Calu3 (cell line): ENCODE measurements around the gene BIRC6. TPM values are rescaled to one million over a fixed set of nuclear protein-coding genes. Genes with fewer than 3 reads are reported as not detected.
"Not testable (repeated sequence)": the region's sequence is repeated elsewhere in the genome, so short reads cannot be mapped to it uniquely, and the experiment has no call there.

ENCODE experiments used
- BruUV-seq: library from RNA; stranded (reverse); fragments of 400-500 nt; replicated peaks from 2 replicates; lab custom pipeline; 2021; lab: Mats Ljungman, UMichigan
- CTCF ChIA-PET: fragments of 300-600 bp; sonication (Branson Sonifier 250); formaldehyde crosslinking; loops from one replicate; lab custom pipeline; 2022; ENCODE audit warnings: antibody characterized with exemption; lab: Charles Lee
- DNase-seq: peaks from one replicate; pipeline ENCODE4 v3.0.0; 2022
- H3K27ac Mint-ChIP-seq: one replicate; pipeline ENCODE4 v1.8.0; 2022; ENCODE audit warnings: mixed read lengths; ENCODE audit not compliant: unreplicated experiment
- H3K27me3 Mint-ChIP-seq: one replicate; pipeline ENCODE4 v1.8.0; 2022; ENCODE audit warnings: mixed read lengths; ENCODE audit not compliant: unreplicated experiment
- H3K36me3 Mint-ChIP-seq: one replicate; pipeline ENCODE4 v1.8.0; 2022; ENCODE audit warnings: mild to moderate bottlenecking, moderate library complexity, mixed read lengths; ENCODE audit not compliant: insufficient read depth, unreplicated experiment
- H3K4me1 Mint-ChIP-seq: one replicate; pipeline ENCODE4 v1.8.0; 2022; ENCODE audit warnings: mild to moderate bottlenecking, low read depth, mixed read lengths; ENCODE audit not compliant: unreplicated experiment
- H3K4me3 Mint-ChIP-seq: one replicate; pipeline ENCODE4 v1.8.0; 2022; ENCODE audit warnings: mild to moderate bottlenecking, low read depth, moderate library complexity, mixed read lengths; ENCODE audit not compliant: unreplicated experiment
- H3K9me3 Mint-ChIP-seq: one replicate; pipeline ENCODE4 v1.8.0; 2022; ENCODE audit warnings: low read depth, mixed read lengths; ENCODE audit not compliant: unreplicated experiment
- intact Hi-C: fragments of 100-400 bp; cut with micrococcal nuclease; formaldehyde crosslinking; loops from one replicate; pipeline ENCODE4 v1.10.0; 2022; ENCODE audit not compliant: unreplicated experiment
- total RNA-seq: library from RNA; stranded (reverse); gene quantifications from 2 replicates; pipeline ENCODE4 v1.2.3, GENCODE V29; 2022
- TF ChIP-seq, protein P1 (sequence below): fragments of 200-600 bp; IDR thresholded peaks from one replicate; pipeline ENCODE4 v1.8.0; 2022; ENCODE audit warnings: antibody characterized with exemption; ENCODE audit not compliant: unreplicated experiment

Gene BIRC6
- total RNA-seq, 1 experiment from 2014 or later, result 91.0 TPM

DNA sequence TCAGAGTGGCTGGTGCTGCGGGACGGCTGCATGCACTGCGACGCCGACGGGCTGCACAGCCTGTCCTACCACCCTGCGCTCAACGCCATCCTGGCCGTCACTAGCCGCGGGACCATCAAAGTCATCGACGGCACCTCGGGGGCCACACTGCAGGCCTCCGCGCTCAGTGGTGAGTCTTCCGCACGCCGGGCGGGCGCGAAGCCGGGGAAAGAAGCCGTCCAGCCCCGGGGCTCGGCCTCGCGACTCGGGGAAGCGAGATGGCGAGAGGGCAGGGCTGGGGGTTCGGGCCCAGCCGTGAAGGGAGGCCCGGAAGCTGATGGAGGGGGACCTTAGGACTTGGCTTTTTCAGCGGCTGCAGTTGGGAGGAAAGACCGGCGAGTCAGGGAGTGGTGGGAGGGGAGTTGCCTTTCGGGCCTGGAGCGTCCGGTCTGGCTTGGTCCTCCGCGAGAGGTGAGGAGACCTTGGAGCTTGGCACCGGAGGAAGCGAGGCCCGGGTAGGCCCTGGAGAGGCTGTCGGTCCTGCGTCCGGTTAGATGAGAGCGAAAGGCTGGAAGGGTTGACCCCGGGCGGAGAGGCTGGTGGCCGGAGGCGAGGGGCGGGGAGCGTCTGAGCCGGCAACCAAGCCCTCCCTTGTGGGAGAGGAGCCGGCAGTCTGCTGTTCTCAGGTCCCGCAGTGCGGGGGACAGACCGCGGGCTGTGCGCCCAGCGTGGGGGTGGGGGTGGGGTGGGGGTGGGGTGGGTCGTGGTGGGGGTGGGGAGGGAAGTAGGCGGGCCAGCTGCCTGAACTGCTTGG lies 691 bp downstream of the BIRC6 start:
- TF ChIP-seq, protein P1, sequence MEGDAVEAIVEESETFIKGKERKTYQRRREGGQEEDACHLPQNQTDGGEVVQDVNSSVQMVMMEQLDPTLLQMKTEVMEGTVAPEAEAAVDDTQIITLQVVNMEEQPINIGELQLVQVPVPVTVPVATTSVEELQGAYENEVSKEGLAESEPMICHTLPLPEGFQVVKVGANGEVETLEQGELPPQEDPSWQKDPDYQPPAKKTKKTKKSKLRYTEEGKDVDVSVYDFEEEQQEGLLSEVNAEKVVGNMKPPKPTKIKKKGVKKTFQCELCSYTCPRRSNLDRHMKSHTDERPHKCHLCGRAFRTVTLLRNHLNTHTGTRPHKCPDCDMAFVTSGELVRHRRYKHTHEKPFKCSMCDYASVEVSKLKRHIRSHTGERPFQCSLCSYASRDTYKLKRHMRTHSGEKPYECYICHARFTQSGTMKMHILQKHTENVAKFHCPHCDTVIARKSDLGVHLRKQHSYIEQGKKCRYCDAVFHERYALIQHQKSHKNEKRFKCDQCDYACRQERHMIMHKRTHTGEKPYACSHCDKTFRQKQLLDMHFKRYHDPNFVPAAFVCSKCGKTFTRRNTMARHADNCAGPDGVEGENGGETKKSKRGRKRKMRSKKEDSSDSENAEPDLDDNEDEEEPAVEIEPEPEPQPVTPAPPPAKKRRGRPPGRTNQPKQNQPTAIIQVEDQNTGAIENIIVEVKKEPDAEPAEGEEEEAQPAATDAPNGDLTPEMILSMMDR, result no peak
- BruUV-seq, result no TSS peak
- no peaks in the 10 kb centered on the region for H3K27me3 Mint-ChIP-seq
- peak overlapping the region; percentile 86 for H3K4me3 Mint-ChIP-seq
- CTCF ChIA-PET, result no interaction called here
- peaks cover 26% of the 10 kb centered on the region for H3K4me1 Mint-ChIP-seq
- no peaks in the 10 kb centered on the region for H3K9me3 Mint-ChIP-seq
- peak; percentile 30 for DNase-seq
- intact Hi-C loops, result no loop called here
- H3K36me3 Mint-ChIP-seq, result peaks cover 32% of the 10 kb centered on the region
- peak overlapping the region; percentile 56 for H3K27ac Mint-ChIP-seq

DNA sequence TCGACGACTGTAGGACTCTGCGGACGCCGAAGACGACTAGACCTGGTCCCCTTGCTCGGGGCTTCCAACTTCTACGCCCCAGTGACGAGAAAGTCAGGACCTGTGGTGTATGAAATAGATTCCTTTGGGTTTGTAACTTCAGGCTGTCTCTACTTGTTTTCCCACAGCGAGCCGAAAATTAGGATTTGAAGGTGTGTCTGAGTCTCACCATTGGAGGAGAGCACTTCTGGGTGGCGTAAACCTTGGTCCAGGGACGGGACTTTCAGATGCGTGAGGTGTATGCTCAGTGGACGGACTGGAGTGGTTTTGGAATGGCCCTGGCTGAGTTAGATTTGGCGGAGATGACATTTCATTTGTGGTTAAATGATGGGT lies 1.3 kb downstream of the BIRC6 start:
- Mint-ChIP-seq H3K36me3 (peaks cover 32% of the 10 kb centered on the region), H3K9me3 (no peaks in the 10 kb centered on the region), H3K27ac (peak overlapping the region; percentile 56), H3K4me3 (peak overlapping the region; percentile 86), H3K27me3 (no peaks in the 10 kb centered on the region), H3K4me1 (peaks cover 26% of the 10 kb centered on the region)
- TF ChIP-seq, protein P1, result no peak
- BruUV-seq, result TSS peak; percentile 32
- CTCF ChIA-PET, result no interaction called here
- intact Hi-C loops, result no loop called here
- peak; percentile 14 for DNase-seq

DNA sequence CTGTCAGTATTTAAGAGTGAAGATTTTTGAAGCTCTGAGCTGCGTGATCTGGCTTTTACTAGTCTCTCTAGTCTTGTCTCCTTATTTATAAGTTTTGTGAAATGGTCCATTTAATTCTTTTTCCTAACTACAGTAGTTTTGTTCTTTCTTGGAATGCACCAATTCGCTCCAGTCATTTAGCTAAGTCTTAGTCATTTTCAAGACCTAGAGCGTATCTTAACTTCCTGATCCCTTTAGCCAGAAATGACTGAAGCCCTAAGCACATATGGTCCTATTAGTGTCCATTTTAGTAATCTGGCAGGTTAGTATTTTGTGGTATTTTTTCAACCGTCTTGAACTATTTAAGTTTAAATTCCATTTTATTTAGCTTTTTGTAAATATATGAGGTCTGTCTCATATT lies 3.6 kb downstream of the BIRC6 start:
- BruUV-seq, result no TSS peak
- Mint-ChIP-seq H3K36me3 (peaks cover 32% of the 10 kb centered on the region), H3K4me3 (no peak overlapping the region), H3K27me3 (no peaks in the 10 kb centered on the region), H3K4me1 (peaks cover 37% of the 10 kb centered on the region), H3K27ac (no peak overlapping the region), H3K9me3 (no peaks in the 10 kb centered on the region)
- DNase-seq, result no peak
- CTCF ChIA-PET, result no interaction called here
- TF ChIP-seq, protein P1, result no peak
- intact Hi-C loops, result no loop called here

DNA sequence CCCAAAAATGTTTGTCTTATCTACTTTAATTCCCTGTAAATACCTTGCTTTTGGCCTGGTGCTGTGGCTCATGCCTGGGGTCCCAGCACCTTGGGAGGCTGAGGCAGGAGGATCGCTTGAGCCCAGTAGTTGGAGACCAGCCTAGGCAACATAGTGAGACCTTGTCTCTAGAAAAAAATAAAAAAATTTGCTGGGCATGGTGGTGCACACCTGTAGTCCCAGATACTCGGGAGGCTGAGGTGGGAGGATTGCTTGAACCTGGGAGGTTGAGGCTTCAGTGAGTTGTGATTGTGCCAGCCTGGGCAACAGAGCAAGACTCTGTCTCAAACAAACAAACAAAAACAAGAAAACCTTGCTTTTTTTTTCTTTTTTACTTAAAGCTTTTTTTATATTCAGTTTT lies 6.2 kb downstream of the BIRC6 start:
- H3K27ac Mint-ChIP-seq, intact Hi-C loops, DNase-seq, H3K4me3 Mint-ChIP-seq, H3K36me3 Mint-ChIP-seq, CTCF ChIA-PET, H3K27me3 Mint-ChIP-seq, H3K9me3 Mint-ChIP-seq, BruUV-seq: not testable (repeated sequence)
- peaks cover 35% of the 10 kb centered on the region for H3K4me1 Mint-ChIP-seq

DNA sequence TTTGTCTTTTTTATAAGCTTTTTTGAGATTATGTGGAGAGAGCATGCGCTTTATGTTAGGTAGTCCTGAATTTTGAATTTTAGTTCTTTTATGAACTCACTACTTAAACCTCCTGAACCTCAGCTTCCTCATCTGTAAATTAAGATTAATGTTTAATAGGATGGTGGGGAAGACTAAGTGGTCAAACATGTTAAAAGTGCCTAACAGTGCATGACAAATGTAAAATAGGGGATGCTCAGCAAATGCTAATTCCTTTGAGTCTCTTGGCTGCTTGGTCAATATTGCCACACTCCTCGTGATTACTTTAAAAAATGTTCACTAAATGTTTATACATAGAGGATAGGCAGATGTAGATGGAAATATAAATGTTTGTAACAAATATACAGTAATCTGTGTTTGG lies 6.8 kb downstream of the BIRC6 start:
- Mint-ChIP-seq H3K36me3 (peaks cover 3% of the 10 kb centered on the region), H3K27me3 (no peaks in the 10 kb centered on the region), H3K4me3 (no peak overlapping the region), H3K4me1 (peaks cover 29% of the 10 kb centered on the region), H3K27ac (no peak overlapping the region), H3K9me3 (no peaks in the 10 kb centered on the region)
- CTCF ChIA-PET, result no interaction called here
- no TSS peak for BruUV-seq
- intact Hi-C loops, result no loop called here
- DNase-seq, result no peak
- TF ChIP-seq, protein P1, result no peak

DNA sequence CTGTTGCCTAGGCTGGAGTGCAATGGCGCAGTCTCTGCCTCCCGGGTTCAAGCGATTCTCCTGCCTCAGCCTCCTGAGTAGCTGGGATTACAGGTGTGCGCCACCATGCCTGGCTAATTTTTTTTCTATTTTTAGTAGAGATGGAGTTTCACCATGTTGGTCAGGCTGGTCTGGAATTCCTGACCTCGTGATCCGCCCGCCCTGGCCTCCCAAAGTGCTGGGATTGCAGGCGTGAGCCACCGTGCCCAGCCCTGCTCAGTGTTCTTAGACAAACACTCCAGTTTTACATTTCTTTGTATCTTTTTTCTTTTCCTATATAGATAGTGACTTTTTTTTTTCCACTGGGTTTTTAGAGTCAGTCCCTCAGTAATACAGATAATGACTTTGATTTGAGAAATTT lies 7.5 kb downstream of the BIRC6 start:
- BruUV-seq, DNase-seq, intact Hi-C loops, H3K36me3 Mint-ChIP-seq, H3K27ac Mint-ChIP-seq, H3K9me3 Mint-ChIP-seq, H3K4me3 Mint-ChIP-seq, H3K27me3 Mint-ChIP-seq: not testable (repeated sequence)
- peaks cover 22% of the 10 kb centered on the region for H3K4me1 Mint-ChIP-seq
- CTCF ChIA-PET, result interaction anchor here (0.6 kb wide), 1 partner anchor 9 kb away, joined by 5 read pairs; no protein-coding TSS in a partner anchor

DNA sequence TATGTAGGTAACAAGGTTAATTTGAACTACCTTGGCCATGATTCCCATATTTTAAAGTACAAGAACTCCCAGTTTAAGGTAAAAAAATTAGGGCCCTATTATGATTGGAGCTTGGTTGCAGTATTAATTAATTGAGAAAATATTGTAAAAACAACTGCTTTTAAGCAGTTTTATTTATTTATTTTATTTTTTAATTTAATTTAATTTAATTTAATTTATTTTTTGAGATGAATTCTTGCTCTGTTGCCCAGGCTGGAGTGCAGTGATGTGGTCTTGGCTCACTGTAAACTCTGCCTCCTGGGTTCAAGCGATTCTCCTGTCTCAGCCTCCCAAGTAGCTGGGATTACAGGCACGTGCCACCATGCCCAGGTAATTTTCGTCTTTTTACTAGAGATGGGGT lies 8.9 kb downstream of the BIRC6 start:
- DNase-seq, H3K27ac Mint-ChIP-seq, H3K27me3 Mint-ChIP-seq, H3K9me3 Mint-ChIP-seq, H3K36me3 Mint-ChIP-seq, intact Hi-C loops, H3K4me3 Mint-ChIP-seq, BruUV-seq: not testable (repeated sequence)
- CTCF ChIA-PET, result interaction anchor here (0.6 kb wide), 1 partner anchor 86 kb away, joined by 5 read pairs; no protein-coding TSS in a partner anchor
- peaks cover 10% of the 10 kb centered on the region for H3K4me1 Mint-ChIP-seq
